Suprapubic skin (tissue), 4 donors: ENCODE data around the gene SHISA7. TPM values are rescaled to one million over a fixed set of nuclear protein-coding genes. Genes with fewer than 3 reads are reported as not detected.

Experiments used
- DNase-seq, 2 donors: peaks; one replicate each; pipeline ENCODE4 v3.0.0-alpha.2; 2019; ENCODE audit warnings: low spot score in 2 of 2
- H3K27ac ChIP-seq: fragments of 200-600 bp; sonication (generic); one replicate; pipeline ENCODE4 v1.5.1; 2019
- H3K27me3 ChIP-seq: fragments of 200-600 bp; sonication (generic); one replicate; pipeline ENCODE4 v1.5.1; 2019
- H3K36me3 ChIP-seq: fragments of 200-600 bp; sonication (generic); one replicate; pipeline ENCODE4 v1.5.1; 2019
- H3K4me1 ChIP-seq: fragments of 200-600 bp; sonication (generic); one replicate; pipeline ENCODE4 v1.5.1; 2019
- H3K4me3 ChIP-seq: fragments of 200-600 bp; sonication (generic); one replicate; pipeline ENCODE4 v1.5.1; 2019; ENCODE audit warnings: mild to moderate bottlenecking
- H3K9me3 ChIP-seq: fragments of 200-600 bp; sonication (generic); one replicate; pipeline ENCODE4 v1.5.1; 2019
- CTCF ChIP-seq, 2 donors: fragments of 200-600 bp in 1 of 2; fragments of 450-650 bp in 1 of 2; sonication (generic) in 1 of 2; IDR thresholded peaks; one replicate each; pipeline ENCODE4 v1.5.1; 2016 to 2019; ENCODE audit warnings: antibody characterized with exemption in 2 of 2, mild to moderate bottlenecking in 1 of 2, moderate library complexity in 1 of 2
- EP300 ChIP-seq: sonication (generic); formaldehyde crosslinking; IDR thresholded peaks from one replicate; pipeline ENCODE4 v1.6.1; 2017; ENCODE audit warnings: antibody characterized with exemption
- POLR2A ChIP-seq, 2 donors: fragments of 450-650 bp; IDR thresholded peaks; one replicate each; pipeline ENCODE4 v1.6.1; 2017; ENCODE audit warnings: antibody characterized with exemption in 2 of 2, mild to moderate bottlenecking in 2 of 2, moderate library complexity in 2 of 2
- POLR2AphosphoS5 ChIP-seq, 3 donors: sonication (generic); formaldehyde crosslinking; IDR thresholded peaks; one replicate each; pipeline ENCODE4 v1.6.1; 2017; ENCODE audit warnings: antibody characterized with exemption in 3 of 3
- WGBS: methylation state at CpG from one replicate; pipeline ENCODE4 v1.1.5; 2018; 5-methylcytosine and 5-hydroxymethylcytosine counted together
- total RNA-seq, 4 donors: library from RNA; depleted of rRNA; stranded (reverse); fragments of >200 nt; gene quantifications; one replicate each; pipeline ENCODE4 v1.1.0, GENCODE V29; 2016

Gene SHISA7
- total RNA-seq, 4 donors from 2014 or later: 0.08 to 0.26 TPM; not detected in 2

DNA sequence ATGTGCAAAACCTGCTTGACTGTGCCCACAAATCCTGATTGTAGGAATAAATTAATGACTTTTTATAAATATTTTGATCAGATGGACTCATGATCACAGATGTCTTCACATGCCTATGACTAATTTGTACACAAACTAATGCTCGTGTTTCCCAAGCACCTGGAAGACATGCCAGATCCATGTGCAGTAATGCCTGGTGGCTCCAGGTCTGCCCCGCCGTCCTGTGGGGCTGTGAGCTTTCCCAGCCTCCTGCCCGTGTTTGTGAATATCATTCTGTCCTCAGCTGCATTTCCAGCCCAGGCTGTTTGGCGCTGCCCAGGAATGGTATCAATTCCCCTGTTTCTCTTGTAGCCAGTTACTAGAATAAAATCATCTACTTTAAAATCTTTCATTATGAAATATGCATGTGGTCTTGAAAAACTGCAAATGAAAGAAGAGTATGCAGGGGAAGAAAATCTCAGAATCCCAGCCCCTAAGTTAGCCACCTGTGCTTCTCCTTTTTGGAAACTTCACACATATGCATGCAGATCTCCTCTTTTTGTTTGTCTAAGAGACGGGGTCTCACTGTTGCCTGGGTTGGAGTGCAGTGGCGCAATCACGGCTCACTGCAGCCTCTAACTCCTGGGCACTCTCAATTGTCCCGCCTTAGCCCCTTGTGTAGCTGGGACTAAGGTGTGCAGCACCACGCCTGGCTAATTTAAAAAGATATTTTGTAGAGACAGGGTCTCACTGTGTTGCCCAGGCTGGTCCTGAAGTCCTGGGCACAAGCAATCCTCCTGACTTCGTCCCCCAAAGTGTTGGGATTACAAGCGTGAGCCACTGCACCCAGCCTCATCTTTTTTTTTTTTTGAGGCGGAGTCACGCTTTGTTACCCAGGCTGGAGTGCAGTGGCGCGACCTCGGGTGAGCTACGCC lies 51.1 kb downstream of the SHISA7 start:
- no peak for DNase-seq
- Histone ChIP-seq H3K36me3 (peaks cover 44% of the 10 kb centered on the region), H3K4me1 (peaks cover 34% of the 10 kb centered on the region), H3K27ac (no peak overlapping the region), H3K9me3 (no peaks in the 10 kb centered on the region), H3K27me3 (no peaks in the 10 kb centered on the region), H3K4me3 (no peak overlapping the region)
- TF ChIP-seq CTCF (IDR thresholded peaks at IDR 0.05) (no peak), POLR2A (IDR thresholded peaks at IDR 0.05) (no peak), EP300 (no peak), POLR2AphosphoS5 (IDR thresholded peaks at IDR 0.05) (no peak)
- WGBS: 79% methylated on average over 18 of the region's 18 CpGs

DNA sequence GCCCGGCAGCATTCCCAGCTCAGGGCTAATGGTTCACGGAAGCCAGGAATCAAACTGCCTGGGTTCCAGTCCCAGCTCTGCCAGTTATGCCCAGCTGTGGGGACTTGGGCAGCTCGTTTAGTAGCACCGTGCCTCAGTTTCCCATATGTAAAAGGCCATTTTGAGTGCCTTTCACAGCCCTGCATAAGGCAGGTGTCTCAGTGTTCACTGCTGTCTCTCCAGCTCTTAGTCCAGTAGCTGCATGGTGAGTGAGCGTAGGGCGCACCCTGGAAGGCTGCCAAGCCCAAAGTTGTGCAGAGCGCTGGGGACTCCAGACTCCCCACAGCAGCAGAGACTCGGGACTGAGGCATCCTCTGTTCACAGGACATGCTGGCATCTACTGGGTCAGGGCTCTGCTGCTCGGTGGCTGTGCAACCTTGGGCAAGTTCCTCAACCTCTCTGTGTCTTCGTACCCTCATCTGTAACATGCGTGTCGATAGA lies 51.9 kb downstream of the SHISA7 start:
- H3K27me3 ChIP-seq: no peaks in the 10 kb centered on the region
- no peak overlapping the region for H3K4me3 ChIP-seq
- no peak for TF ChIP-seq EP300
- no peak for TF ChIP-seq POLR2AphosphoS5 (IDR thresholded peaks at IDR 0.05)
- TF ChIP-seq CTCF (IDR thresholded peaks at IDR 0.05): no peak
- no peak for TF ChIP-seq POLR2A (IDR thresholded peaks at IDR 0.05)
- WGBS: 79% methylated on average over 9 of the region's 12 CpGs
- H3K27ac ChIP-seq: no peak overlapping the region
- peaks cover 40% of the 10 kb centered on the region for H3K4me1 ChIP-seq
- H3K9me3 ChIP-seq: no peaks in the 10 kb centered on the region
- peaks cover 44% of the 10 kb centered on the region for H3K36me3 ChIP-seq
- no peak for DNase-seq

DNA sequence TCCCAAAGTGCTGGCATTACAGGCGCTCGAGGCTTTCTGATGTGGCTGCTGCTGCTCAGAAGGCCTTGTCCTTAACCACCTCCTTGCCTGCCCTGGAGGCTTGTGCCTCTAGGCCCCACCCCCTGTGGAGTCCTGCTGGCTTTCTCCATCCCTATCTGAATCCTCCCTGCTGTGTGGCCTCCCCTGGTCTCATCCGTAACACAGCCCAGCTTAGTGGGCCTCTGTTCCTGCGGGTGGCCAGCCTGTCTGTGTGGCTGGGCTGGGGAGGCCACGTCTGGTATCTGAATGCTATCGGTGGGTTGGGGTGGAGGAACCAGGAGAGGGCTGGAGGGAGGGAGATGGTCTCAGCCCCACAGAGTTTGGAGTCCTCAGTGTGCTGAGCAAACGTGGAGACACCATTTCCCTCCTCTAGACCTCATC lies 52.6 kb downstream of the SHISA7 start:
- no peaks in the 10 kb centered on the region for H3K9me3 ChIP-seq
- no peak for TF ChIP-seq CTCF (IDR thresholded peaks at IDR 0.05)
- no peak for TF ChIP-seq EP300
- no peak for TF ChIP-seq POLR2AphosphoS5 (IDR thresholded peaks at IDR 0.05)
- no peak for TF ChIP-seq POLR2A (IDR thresholded peaks at IDR 0.05)
- WGBS: 71% methylated on average over 7 of the region's 7 CpGs
- no peak overlapping the region for H3K4me3 ChIP-seq
- DNase-seq: no peak
- no peaks in the 10 kb centered on the region for H3K27me3 ChIP-seq
- peaks cover 40% of the 10 kb centered on the region for H3K4me1 ChIP-seq
- no peak overlapping the region for H3K27ac ChIP-seq
- peaks cover 44% of the 10 kb centered on the region for H3K36me3 ChIP-seq

DNA sequence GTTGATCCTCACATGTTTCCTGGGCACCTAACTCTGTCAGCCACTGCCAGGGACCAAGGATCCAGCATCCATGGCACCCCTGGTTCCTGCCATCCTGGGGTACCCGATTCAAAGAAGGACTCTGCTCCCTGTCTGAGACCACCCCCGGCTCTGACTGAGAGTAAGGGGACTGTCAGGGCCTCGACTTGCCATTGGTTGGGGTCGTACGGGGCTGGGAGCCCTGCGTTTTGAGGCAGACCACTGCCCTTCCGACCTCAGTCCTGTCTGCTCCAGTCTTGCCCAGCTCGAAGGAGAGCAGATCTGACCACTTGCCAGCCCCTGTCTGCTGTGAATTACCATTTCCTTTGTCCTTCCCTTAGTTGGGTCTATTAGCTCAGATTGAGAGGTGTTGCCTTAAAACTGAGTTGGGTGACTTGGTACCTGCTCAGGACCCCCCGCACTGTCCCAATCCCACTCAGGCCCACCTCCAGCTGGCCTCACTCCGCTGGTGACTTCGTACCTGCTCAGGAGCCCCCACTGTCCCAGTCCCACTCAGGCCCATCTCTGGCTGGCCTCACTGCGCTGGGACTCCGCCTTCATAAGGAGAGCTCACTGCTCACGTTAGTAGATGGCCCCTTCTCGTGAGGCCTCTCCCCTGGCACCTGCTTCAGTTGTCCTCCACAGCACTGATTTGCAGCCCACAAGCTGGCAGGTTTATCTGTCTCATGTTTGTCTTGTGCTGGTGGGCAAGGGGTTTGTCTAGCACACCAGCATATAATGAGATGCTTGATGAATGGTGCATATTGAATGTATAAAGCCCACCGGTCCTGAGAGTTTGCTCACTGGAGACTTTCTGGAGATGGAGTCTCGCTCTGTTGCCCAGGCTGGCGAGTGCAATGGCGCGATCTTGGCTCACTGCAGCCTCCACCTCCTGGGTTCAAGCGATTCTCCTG lies 53.4 kb downstream of the SHISA7 start:
- Histone ChIP-seq H3K9me3 (no peaks in the 10 kb centered on the region), H3K27ac (no peak overlapping the region), H3K36me3 (peaks cover 44% of the 10 kb centered on the region), H3K27me3 (no peaks in the 10 kb centered on the region), H3K4me3 (no peak overlapping the region), H3K4me1 (peaks cover 46% of the 10 kb centered on the region)
- no peak for TF ChIP-seq POLR2AphosphoS5 (IDR thresholded peaks at IDR 0.05)
- no peak for TF ChIP-seq EP300
- TF ChIP-seq POLR2A (IDR thresholded peaks at IDR 0.05): no peak
- no peak for TF ChIP-seq CTCF (IDR thresholded peaks at IDR 0.05)
- DNase-seq: no peak
- WGBS: 79% methylated on average over 18 of the region's 21 CpGs
